ENCODE data around the gene WWTR1.

Gene WWTR1

DNA sequence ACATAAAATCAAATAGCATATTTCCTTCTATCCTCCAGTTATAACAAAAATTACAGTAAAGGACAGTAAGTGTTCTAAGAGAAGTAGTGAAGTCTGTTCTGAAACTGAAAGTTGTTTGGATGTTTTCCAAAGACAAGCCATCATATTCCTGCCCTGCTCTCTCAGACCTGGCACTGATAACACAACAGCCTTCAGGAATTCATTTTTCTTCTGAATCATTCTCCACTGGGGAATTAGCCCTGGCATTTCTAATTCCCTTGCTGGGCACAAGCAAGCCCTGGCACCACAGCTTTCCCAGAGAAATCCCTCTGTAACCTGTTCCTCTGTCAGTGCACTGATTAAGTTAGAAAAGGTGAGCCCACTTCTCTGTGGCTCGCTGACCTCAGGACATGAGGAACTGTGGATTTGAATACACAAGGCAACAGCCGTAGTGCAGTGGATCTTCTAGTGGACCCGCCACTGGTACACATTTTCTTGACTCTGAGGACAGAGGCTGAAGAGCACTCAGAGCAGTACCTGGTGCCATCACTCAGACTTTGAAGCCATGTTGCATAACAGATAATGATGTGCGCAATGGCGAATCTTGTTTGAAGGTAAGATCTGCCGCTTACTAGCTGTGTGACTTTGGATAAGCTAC lies 61.6 kb downstream of the WWTR1 start:
- DNase-seq (ENCODE audit: low read depth in 4 of 4, low spot score in 1 of 4) = no peak

- DNase-seq (ENCODE audit: low read depth in 4 of 4, low spot score in 1 of 4) = no peak
Observed at GRCh38 chr3:149593418-149594160, 64.2 kb downstream of the WWTR1 start.

- DNase-seq (ENCODE audit: low read depth in 4 of 4, low spot score in 1 of 4) = no peak
Observed at GRCh38 chr3:149592758-149593240, 65.0 kb downstream of the WWTR1 start.

GRCh38 chr3:149590691-149591441 lies 67.0 kb downstream of the WWTR1 start:
- DNase-seq (ENCODE audit: low read depth in 4 of 4, low spot score in 1 of 4) = no peak

DNA sequence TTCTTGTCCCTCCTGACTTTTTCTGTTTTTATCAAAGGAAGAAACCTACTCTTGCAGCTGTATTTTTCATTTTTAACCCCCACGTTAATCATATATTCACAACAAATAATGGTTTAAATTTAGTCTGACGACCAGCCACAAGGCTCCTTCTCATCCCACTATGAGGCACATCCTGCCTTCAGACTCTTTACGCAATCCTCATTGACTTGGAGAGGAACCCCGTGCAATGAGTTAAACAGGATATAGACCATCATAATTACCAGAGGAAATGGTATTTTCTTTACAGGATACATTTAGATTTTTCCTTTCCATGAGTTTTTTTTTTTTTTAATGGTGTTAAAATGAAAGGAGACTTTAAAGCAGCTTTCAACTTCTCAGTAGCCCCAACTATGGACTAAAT lies 68.5 kb downstream of the WWTR1 start:
- no peak for DNase-seq (ENCODE audit: low read depth in 4 of 4, low spot score in 1 of 4)

GRCh38 chr3:149588909-149589308 lies 68.9 kb downstream of the WWTR1 start:
- DNase-seq (ENCODE audit: low read depth in 4 of 4, low spot score in 1 of 4) = no peak

DNA sequence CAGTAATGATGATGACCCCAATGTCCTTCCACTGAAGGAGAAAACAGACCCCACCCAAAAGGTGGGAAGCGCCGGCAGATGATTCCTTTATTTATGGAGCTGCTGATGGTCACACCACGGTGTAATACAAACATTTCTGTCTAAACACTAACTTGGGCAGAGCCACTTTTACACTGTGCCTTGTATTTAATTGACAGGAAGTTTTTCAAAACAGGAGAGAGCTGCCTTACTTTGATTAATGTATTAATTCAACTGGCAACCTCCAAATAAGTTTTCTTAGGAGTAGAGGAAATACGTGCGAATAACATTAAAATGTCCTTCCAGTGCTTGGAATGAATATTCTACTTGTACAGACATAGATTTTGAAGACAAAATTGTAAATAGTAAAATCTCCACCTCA lies 70.4 kb downstream of the WWTR1 start:
- no peak for DNase-seq (ENCODE audit: low read depth in 4 of 4, low spot score in 1 of 4)

DNA sequence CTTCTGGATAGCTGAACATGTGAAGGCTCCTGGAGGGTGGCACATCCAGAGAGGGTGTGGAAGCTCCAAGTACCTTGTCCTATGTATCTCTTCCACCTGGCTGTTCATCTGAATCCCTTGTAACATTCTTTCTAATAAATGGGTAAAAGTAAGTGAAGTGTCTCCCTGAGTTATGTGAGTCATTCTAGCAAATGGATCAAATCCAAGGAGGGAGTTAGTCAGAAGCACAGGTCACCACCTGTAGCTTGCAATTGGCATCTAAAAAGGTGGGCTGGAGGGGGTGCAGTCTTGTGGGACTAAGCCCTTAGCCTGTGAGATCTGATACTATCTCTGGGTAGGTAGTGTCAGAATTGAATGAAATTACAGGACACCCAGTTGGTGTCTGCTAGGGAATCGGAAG lies 71.0 kb downstream of the WWTR1 start:
- no peak for DNase-seq (ENCODE audit: low read depth in 4 of 4, low spot score in 1 of 4)

DNA sequence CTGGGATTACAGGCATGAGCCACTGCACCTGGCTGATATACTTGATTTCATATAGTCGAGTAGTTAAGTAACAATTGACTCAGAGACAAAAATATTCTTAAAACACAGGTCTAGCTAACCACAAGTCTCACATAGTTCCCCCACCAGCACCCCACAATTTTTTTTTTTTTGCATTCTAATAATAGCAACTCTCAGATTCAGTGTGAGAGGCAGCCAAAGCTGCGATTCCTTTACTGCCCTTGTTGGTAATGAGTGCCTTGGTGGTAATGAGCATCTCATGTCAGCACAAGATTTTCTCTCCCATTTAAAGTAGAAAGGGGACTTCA lies 72.5 kb downstream of the WWTR1 start:
- DNase-seq (ENCODE audit: low read depth in 4 of 4, low spot score in 1 of 4) = no peak

DNA sequence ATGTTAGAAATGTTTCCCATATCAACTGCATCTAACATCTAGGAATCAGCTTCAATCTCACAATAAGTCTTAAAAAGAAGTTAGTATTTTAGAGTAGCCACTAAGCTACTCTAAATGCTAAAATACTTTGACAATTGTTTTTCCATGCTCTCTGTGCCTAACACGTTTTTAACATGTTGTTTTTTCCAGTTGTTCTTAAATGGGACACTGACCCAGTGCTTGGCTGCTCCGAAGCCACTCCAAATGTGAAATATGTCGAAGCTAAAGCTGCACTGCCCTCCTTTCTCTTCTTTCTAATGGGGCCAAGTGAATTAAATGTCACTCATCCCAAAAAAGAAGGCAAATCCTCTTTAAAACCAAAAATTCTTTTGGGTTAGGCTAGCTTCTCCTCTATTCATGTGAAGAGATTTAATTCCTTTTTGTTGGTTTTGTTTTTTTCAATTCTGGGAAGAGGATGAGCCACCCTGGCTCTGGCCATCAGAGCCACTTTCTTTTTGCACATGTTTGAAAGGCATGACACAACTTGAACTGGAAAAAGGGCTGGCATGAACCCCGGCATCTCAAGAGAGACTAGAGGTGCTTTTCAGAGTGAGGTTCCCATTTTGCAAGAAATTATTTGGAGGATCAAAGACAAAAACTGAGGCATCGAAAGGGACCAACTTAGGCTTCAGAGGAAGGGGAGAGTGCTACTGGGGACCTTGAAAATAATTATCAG lies 73.7 kb downstream of the WWTR1 start:
- no peak for DNase-seq (ENCODE audit: low read depth in 4 of 4, low spot score in 1 of 4)

DNA sequence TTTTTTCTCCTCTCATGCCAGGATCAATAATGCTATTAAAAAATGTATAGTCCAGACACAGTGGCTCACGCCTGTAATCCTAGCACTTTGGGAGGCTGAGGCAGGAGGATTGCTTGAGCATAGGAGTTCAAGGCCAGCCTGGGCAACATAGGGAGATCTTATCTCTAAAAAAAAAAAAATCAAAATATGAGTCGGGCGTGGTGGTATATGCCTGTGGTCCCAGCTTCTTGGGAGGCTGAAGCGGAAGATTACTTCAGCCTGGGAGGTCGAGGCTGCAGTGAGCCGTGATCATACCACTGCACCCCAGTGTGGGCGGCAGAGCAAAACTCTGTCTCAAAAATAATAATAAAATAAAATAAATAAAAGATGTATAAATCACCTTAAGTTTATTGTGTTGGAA lies 75.4 kb downstream of the WWTR1 start:
- no peak for DNase-seq (ENCODE audit: low read depth in 4 of 4, low spot score in 1 of 4)

- DNase-seq (ENCODE audit: low read depth in 4 of 4, low spot score in 1 of 4) = no peak
Observed at GRCh38 chr3:149581681-149582370, 76.0 kb downstream of the WWTR1 start.

GRCh38 chr3:149581248-149581647 lies 76.6 kb downstream of the WWTR1 start:
- no peak for DNase-seq (ENCODE audit: low read depth in 4 of 4, low spot score in 1 of 4)

DNA sequence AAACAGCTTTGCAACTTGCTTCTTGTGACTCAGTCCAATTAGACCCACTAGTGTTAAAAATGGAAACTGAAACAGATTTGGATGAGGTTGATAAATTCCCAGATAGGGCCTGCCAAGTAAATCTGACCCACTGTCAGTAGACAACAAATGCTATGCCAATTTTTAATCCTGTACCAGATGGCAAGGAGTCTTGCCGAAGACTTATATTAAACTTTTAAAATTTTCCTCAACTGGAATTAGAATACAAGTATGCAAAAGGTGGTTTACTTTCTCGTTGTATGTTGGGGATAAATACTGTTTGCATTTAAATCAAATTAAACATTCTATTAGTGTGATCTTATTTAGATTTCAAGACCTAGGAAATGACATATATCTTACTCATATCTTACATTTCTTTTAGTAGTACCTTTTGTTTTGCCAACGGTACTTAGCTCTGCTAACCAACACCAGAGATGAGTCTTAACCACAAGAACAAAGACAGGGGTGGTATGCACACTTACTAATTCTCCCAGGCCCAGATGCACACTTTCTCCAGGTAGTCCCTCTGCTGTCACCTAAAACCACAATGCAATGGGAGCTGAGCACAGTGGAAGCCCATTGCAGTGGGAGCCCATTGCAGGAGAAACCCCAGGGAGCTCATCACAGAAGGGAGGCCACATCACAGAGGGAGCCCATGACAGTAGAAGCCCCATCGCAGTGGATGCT lies 77.8 kb downstream of the WWTR1 start:
- no peak for DNase-seq (ENCODE audit: low read depth in 4 of 4, low spot score in 1 of 4)

DNA sequence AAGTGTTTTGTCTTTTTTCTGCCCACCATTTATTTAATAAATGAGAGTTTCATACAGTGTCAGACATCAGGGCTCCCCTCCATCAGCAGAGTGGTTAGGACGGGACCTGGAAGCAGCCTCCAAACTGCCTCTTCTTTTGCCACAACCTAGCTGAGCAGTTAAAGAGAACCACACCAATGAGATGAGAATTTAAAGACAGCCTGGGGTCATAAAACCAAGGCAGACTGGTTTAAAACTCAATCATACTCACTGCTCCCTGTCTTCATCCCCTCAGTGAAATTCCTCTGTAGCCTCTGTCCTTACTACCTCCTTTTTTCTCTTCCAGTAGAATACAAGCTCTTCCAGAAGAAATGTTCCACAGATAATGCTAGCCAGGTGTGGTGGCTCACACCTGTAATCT lies 78.7 kb downstream of the WWTR1 start:
- DNase-seq (ENCODE audit: low read depth in 4 of 4, low spot score in 1 of 4) = no peak

DNA sequence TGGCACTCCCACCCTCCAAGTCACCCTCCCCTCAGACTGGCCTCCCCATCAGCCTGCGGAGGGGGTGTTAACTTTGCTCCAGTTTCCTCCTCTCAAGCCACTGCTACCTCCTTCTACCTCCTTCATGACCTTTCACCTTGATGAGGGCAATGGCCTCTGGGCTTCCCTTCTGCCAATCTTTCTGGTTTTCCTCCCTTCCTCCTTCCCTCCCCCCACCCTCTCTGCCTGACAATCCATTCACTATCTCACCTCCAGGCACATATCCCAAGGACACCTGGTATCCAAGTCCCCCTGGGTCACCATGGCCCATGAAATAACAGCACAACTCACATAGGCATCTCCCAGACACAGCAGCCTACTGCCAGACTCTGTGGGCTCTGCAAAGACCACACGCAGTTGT lies 80.0 kb downstream of the WWTR1 start:
- DNase-seq (ENCODE audit: low read depth in 4 of 4, low spot score in 1 of 4) = no peak

DNA sequence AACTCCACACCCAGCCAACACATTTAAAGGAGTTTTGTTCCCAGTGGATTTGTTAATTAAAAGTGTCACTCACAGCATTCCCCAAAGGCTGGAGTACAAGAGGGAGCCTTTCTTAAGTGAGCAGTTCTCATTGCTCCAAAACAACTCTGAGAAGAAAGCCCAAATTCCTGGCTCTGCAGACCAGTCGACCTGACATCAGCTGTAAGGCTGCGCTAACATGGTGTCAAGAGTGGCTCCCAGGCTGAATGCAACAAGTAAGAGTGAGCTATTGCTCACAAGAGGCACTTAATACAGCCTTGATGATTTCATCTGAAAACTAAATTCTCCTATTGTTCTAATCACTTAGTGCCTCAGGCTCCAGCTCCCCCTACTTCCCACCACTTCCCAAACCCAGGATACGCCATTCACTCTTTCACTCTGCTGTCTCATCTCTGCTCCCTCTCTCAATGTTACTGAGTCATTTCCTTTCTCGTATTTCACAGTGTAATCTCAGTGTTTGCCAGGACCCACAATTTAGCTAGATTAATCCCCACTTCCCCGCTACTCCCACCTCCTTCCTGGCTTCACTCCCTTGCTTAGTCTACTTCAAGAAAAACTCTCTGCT lies 81.8 kb downstream of the WWTR1 start:
- DNase-seq (ENCODE audit: low read depth in 4 of 4, low spot score in 1 of 4) = no peak

DNA sequence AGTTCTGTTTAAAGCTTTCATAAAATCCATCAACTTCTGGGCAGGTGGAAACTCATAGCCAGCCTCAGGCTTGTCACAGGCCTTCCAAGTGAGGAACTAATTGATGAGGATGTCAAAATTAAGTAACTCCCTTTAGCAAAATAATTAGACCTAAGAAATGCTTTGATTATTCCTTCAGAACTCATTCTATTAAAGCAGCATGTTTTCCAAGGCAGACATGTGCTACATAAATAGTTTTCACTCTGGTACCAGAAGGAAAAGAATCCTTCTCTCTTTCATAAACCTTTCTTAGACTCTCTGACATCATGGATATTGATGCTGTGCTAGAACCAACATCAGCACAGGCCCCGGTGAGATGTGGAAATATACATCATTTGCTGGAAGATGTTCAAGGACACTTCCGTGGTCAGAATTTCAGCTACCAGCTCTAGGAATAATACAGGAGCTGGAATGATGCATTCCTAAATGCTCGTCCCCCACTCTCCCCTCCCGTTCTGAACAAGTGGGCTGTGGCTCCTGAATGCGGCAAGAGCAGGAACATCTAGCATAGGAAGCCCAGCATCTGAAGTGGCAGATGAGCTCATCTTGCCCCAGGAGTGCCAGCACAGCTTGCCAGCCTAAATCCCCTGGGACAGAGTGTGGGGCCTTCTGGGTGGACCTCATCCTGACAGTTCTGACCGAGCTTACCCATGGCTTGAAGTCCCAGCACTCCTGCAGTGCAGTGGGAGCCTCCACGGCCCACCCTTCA lies 82.4 kb downstream of the WWTR1 start:
- no peak for DNase-seq (ENCODE audit: low read depth in 4 of 4, low spot score in 1 of 4)

DNA sequence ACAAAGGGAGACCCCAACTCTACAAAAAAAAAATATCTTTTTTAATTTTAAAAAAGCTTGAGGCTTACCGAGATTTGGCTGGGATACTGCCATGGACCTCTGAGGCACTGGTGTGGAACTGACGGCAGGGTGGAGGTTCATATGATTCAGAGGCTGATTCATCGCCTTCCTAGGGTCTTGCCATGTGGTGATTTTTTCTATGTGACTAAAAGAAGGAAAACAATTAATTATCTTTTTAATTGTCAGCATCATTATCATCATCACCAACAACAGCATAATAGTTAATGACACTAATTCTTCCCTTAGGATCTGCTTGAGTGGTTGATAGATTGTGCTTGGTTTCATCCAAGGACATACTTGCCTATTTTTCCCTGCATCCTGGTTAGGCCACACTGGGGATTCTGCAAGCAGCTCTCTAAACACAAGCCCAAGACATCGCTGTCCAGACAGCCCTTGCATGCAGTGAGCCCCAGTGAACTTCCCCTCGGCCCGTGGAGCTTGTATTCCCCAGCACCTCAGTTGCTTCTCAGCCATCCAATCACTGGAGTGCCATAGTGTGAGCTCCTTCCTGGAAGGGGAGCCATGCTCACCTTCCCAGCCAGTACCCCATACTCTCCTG lies 84.9 kb downstream of the WWTR1 start:
- no peak for DNase-seq (ENCODE audit: low read depth in 4 of 4, low spot score in 1 of 4)

Measured in stimulated activated CD4-positive, alpha-beta T cell treated with anti-CD3 and anti-CD28 coated beads, Interleukin-1b, Interleukin-23, amount 100 ng/mL, for 24 hours (primary cell).